CD4-positive, alpha-beta T cell (primary cell): Measurements from ENCODE around the gene SUPT3H. TPM values are rescaled to one million over a fixed set of nuclear protein-coding genes. Genes with fewer than 3 reads are reported as not detected.

ENCODE experiments used
- ATAC-seq: fragments of 200-7000 bp; cut with Tn5 transposase; one replicate; pipeline ENCODE4 v1.10.0; 2022; ENCODE audit warnings: mild to moderate bottlenecking; ENCODE audit not compliant: poor library complexity
- CTCF ChIA-PET: fragments of 350-600 bp; sonication (Branson Sonifier 250); formaldehyde crosslinking; loops from one replicate; lab custom pipeline; 2021; ENCODE audit warnings: antibody characterized with exemption, inconsistent platforms; lab: Charles Lee
- POLR2A ChIA-PET: fragments of 350-600 bp; sonication (Branson Sonifier 250); formaldehyde crosslinking; loops from one replicate; lab custom pipeline; 2021; ENCODE audit warnings: antibody characterized with exemption, inconsistent platforms; lab: Charles Lee
- DNase-seq, 14 experiments: peaks; one replicate each; pipeline ENCODE4 v3.0.0-alpha.2; 2013 to 2020; ENCODE audit warnings: mixed read lengths in 2 of 14
- H3K27ac ChIP-seq, 2 donors: one replicate each; pipeline versions ENCODE4 v1.5.1 to v1.7.0; 2013; ENCODE audit warnings: low read length in 2 of 2, low read depth in 1 of 2, mild to moderate bottlenecking in 1 of 2
- H3K27me3 ChIP-seq, 2 experiments: 1 replicate in 1 of 2; 2 replicates in 1 of 2; pipeline versions ENCODE4 v1.6.1 to v1.7.0; 2013; ENCODE audit warnings: low read length in 2 of 2, control low read depth in 1 of 2, mild to moderate bottlenecking in 1 of 2, moderate library complexity in 1 of 2; ENCODE audit not compliant: insufficient read depth in 2 of 2, control insufficient read depth in 1 of 2
- H3K36me3 ChIP-seq: one replicate; pipeline ENCODE4 v1.6.1; 2013; ENCODE audit warnings: low read length, control low read depth; ENCODE audit not compliant: insufficient read depth
- H3K4me1 ChIP-seq: one replicate; pipeline ENCODE4 v1.6.1; 2013; ENCODE audit warnings: low read length, control low read depth; ENCODE audit not compliant: insufficient read depth
- H3K4me3 ChIP-seq: one replicate; pipeline ENCODE4 v1.5.1; 2013; ENCODE audit warnings: mild to moderate bottlenecking, low read length, moderate library complexity
- H3K9me3 ChIP-seq, 2 experiments: 1 replicate in 1 of 2; 2 replicates in 1 of 2; pipeline versions ENCODE4 v1.6.1 to v1.7.0; 2013; ENCODE audit warnings: low read length in 2 of 2, mild to moderate bottlenecking in 2 of 2, control low read depth in 1 of 2, moderate library complexity in 1 of 2; ENCODE audit not compliant: control insufficient read depth in 1 of 2, insufficient read depth in 1 of 2
- H3K27ac Mint-ChIP-seq: one replicate; pipeline ENCODE4 v1.8.0; 2020; ENCODE audit warnings: mixed read lengths
- H3K27me3 Mint-ChIP-seq: one replicate; pipeline ENCODE4 v1.8.0; 2021; ENCODE audit warnings: mixed read lengths
- H3K36me3 Mint-ChIP-seq: one replicate; pipeline ENCODE4 v1.8.0; 2021; ENCODE audit warnings: low read depth, mixed read lengths
- H3K4me1 Mint-ChIP-seq: one replicate; pipeline ENCODE4 v1.8.0; 2021; ENCODE audit warnings: low read depth, mixed read lengths
- H3K4me3 Mint-ChIP-seq: one replicate; pipeline ENCODE4 v1.8.0; 2020; ENCODE audit warnings: mild to moderate bottlenecking, mixed read lengths
- H3K9me3 Mint-ChIP-seq: one replicate; pipeline ENCODE4 v1.8.0; 2020; ENCODE audit warnings: mixed read lengths
- CTCF ChIP-seq: fragments of 200-600 bp; IDR thresholded peaks from one replicate; pipeline ENCODE4 v1.8.0; 2022; ENCODE audit warnings: antibody characterized with exemption, mild to moderate bottlenecking
- intact Hi-C, 2 experiments: fragments of 100-400 bp; cut with DNase I in 1 of 2; cut with micrococcal nuclease in 1 of 2; formaldehyde crosslinking; loops; one replicate each; pipeline versions ENCODE4 v1.15.1 to v1.9.0; 2023 to 2025; cut with DNase I, micrococcal nuclease
- total RNA-seq, 174 experiments: library from RNA in 2 of 174; stranded (reverse) in 2 of 174; gene quantifications; one replicate each; pipeline ENCODE4 v1.2.3 and lab custom pipeline; 2021 to 2026

Gene SUPT3H
- total RNA-seq, 2 experiments from 2014 or later = 8.9 to 10.5 TPM

DNA sequence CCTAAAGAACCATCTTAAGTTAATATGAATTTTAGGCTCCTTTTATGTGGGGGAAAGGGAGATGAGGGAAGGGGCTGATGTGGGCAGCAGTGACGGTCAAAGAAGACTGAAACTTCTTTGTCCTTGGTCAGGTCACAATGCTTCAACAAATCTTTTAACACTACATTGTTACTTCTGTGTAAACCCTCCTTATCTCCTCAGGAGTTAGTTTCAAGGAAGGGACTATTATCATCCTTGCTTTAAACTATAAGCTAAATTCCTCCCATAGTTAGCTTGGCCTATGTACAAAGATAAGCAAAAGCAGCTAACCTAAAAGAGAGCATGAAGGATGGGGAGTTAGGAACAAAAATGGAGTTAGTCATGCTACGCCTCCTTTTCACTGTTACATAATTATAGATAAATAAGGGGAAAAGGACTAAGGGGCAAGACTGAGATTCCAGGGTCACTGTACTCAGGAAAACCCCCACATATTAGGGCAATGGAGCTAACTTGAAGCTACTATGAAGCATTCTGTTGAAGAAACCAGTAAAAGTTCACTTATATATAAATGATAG lies 222.3 kb downstream of the SUPT3H start:
- ATAC-seq = no peak
- Mint-ChIP-seq H3K9me3 (no peaks in the 10 kb centered on the region), H3K36me3 (no peaks in the 10 kb centered on the region), H3K4me3 (no peak overlapping the region), H3K27ac (peak overlapping the region; percentile 77), H3K4me1 (peaks cover 32% of the 10 kb centered on the region), H3K27me3 (no peaks in the 10 kb centered on the region)
- Histone ChIP-seq H3K4me3 (no peak overlapping the region), H3K9me3 (no peaks in the 10 kb centered on the region), H3K27me3 (no peaks in the 10 kb centered on the region), H3K36me3 (no peaks in the 10 kb centered on the region), H3K4me1 (peaks cover 3% of the 10 kb centered on the region), H3K27ac (no peak overlapping the region)
- no peak for TF ChIP-seq CTCF
- intact Hi-C loops = loop anchor here in 1 of 2 experiments (5.0 to 10.0 kb wide), 3 partner anchors 159 to 231 kb away; no protein-coding TSS in a partner anchor
- POLR2A ChIA-PET = interaction anchor here (0.5 to 2.0 kb wide), 15 partner anchors 21 to 431 kb away, joined by 3 to 19 read pairs (median 4); partner anchors contain the start of gene SUPT3H
- CTCF ChIA-PET = interaction anchor here (1.1 kb wide), 1 partner anchor 559 kb away, joined by 3 read pairs; no protein-coding TSS in a partner anchor
- DNase-seq = no peak

- no peak for TF ChIP-seq CTCF
- Mint-ChIP-seq H3K4me3 (no peak overlapping the region), H3K36me3 (no peaks in the 10 kb centered on the region), H3K27ac (no peak overlapping the region), H3K4me1 (peaks cover 32% of the 10 kb centered on the region), H3K27me3 (no peaks in the 10 kb centered on the region), H3K9me3 (no peaks in the 10 kb centered on the region)
- H3K27ac ChIP-seq = no peak overlapping the region
- DNase-seq = no peak
- H3K27me3 ChIP-seq = no peaks in the 10 kb centered on the region
- H3K4me3 ChIP-seq = no peak overlapping the region
- H3K9me3 ChIP-seq = no peaks in the 10 kb centered on the region
- POLR2A ChIA-PET = interaction anchor here (1.6 kb wide), 1 partner anchor 39 kb away, joined by 4 read pairs; no protein-coding TSS in a partner anchor
- intact Hi-C loops = loop anchor here in 1 of 2 experiments (5.0 to 10.0 kb wide), 3 partner anchors 160 to 230 kb away; no protein-coding TSS in a partner anchor
- CTCF ChIA-PET = interaction anchor here (0.6 to 1.1 kb wide), 2 partner anchors 78 to 560 kb away, joined by 3 read pairs; no protein-coding TSS in a partner anchor
- ATAC-seq = no peak
- H3K36me3 ChIP-seq = no peaks in the 10 kb centered on the region
- H3K4me1 ChIP-seq = peaks cover 3% of the 10 kb centered on the region
Observed at GRCh38 chr6:45154679-45155078, 223.1 kb downstream of the SUPT3H start.

GRCh38 chr6:45148711-45149341 lies 228.9 kb downstream of the SUPT3H start:
- Mint-ChIP-seq H3K27ac (no peak overlapping the region), H3K27me3 (no peaks in the 10 kb centered on the region), H3K9me3 (peaks cover 12% of the 10 kb centered on the region), H3K4me3 (no peak overlapping the region), H3K36me3 (peaks cover 5% of the 10 kb centered on the region), H3K4me1 (no peaks in the 10 kb centered on the region)
- DNase-seq = no peak
- no peaks in the 10 kb centered on the region for H3K4me1 ChIP-seq
- H3K36me3 ChIP-seq = no peaks in the 10 kb centered on the region
- ChIA-PET CTCF (interaction anchor here (0.9 kb wide), 1 partner anchor 49 kb away, joined by 4 read pairs; no protein-coding TSS in a partner anchor), POLR2A (no interaction called here)
- no peak for TF ChIP-seq CTCF
- no peak for ATAC-seq
- no peaks in the 10 kb centered on the region for H3K9me3 ChIP-seq
- H3K27ac ChIP-seq = no peak overlapping the region
- intact Hi-C loops = no loop called here
- no peak overlapping the region for H3K4me3 ChIP-seq
- no peaks in the 10 kb centered on the region for H3K27me3 ChIP-seq
